Brain microvascular endothelial cell (primary cell): ENCODE results near the gene TWNK.

Experiments
- DNase-seq: peaks from one replicate; pipeline ENCODE4 v3.0.0-alpha.2; 2020
- H3K27ac ChIP-seq: fragments of 250-450 bp; sonication (Bioruptor Pico); 2 replicates; pipeline ENCODE4 v1.5.1; 2020; ENCODE audit warnings: mild to moderate bottlenecking, moderate library complexity
- H3K27me3 ChIP-seq: fragments of 250-450 bp; sonication (Bioruptor Pico); replicated peaks from 2 replicates; pipeline ENCODE4 v1.5.1; 2020; ENCODE audit warnings: mild to moderate bottlenecking
- H3K36me3 ChIP-seq: fragments of 250-450 bp; sonication (Bioruptor Pico); replicated peaks from 2 replicates; pipeline ENCODE4 v1.5.1; 2020; ENCODE audit warnings: mild to moderate bottlenecking
- H3K4me3 ChIP-seq: 2 replicates; pipeline ENCODE4 v1.5.1; 2011; ENCODE audit warnings: low read depth, mild to moderate bottlenecking, control low read depth, low read length, moderate library complexity
- CTCF ChIP-seq: IDR thresholded peaks from 2 replicates; pipeline ENCODE4 v1.5.1; 2011; ENCODE audit warnings: low read depth, mild to moderate bottlenecking, moderate library complexity, low read length, control low read depth, inconsistent platforms; ENCODE audit errors: missing control alignments
- in situ Hi-C: cut with HindIII; loops from 2 replicates; pipeline ENCODE4 v1.10.0; 2017; ENCODE audit warnings: low sequenced_read_pairs, low pct_ligation_motif_present

TWNK gene

GRCh38 chr10:100996678-100997359 lies 9.5 kb downstream of the TWNK start:
- H3K36me3 ChIP-seq = peaks cover 18% of the 10 kb centered on the region
- in situ Hi-C loops = no loop called here
- no peak overlapping the region for H3K27ac ChIP-seq
- DNase-seq = no peak
- peak overlapping the region; percentile 81 for H3K4me3 ChIP-seq
- H3K27me3 ChIP-seq = no peaks in the 10 kb centered on the region
- TF ChIP-seq CTCF = no peak

GRCh38 chr10:100997360-100998182 lies 10.2 kb downstream of the TWNK start:
- peak; percentile 95 for TF ChIP-seq CTCF
- in situ Hi-C loops = no loop called here
- peak; percentile 53 for DNase-seq
- Histone ChIP-seq H3K36me3 (peaks cover 18% of the 10 kb centered on the region), H3K27ac (peak overlapping the region; percentile 95), H3K27me3 (no peaks in the 10 kb centered on the region), H3K4me3 (peak overlapping the region; percentile 81)

- H3K27ac ChIP-seq = peak overlapping the region; percentile 95
- peak; percentile 65 for DNase-seq
- no peak for TF ChIP-seq CTCF
- H3K36me3 ChIP-seq = peaks cover 18% of the 10 kb centered on the region
- H3K27me3 ChIP-seq = no peaks in the 10 kb centered on the region
- peak overlapping the region; percentile 81 for H3K4me3 ChIP-seq
- in situ Hi-C loops = no loop called here
Measured at GRCh38 chr10:100998183-100998990, 11.0 kb downstream of the TWNK start.

GRCh38 chr10:100998991-100999741 lies 11.8 kb downstream of the TWNK start:
- Histone ChIP-seq H3K27ac (peak overlapping the region; percentile 95), H3K27me3 (no peaks in the 10 kb centered on the region), H3K4me3 (peak overlapping the region; percentile 81), H3K36me3 (peaks cover 20% of the 10 kb centered on the region)
- in situ Hi-C loops = no loop called here
- DNase-seq = peak; percentile 39
- TF ChIP-seq CTCF = peak; percentile 64

GRCh38 chr10:100999742-101000126 lies 12.4 kb downstream of the TWNK start, which contains the start of gene LZTS2:
TSS of gene LZTS2 (plus strand) at chr10:100999808. CDS start at chr10:101002539, 2,731 bp downstream.
- in situ Hi-C loops = no loop called here
- H3K36me3 ChIP-seq = peaks cover 17% of the 10 kb centered on the region
- H3K4me3 ChIP-seq = peak within 1 kb of the TSS; percentile 81
- no peak for DNase-seq
- H3K27me3 ChIP-seq = no peaks in the 10 kb centered on the region
- no peak for TF ChIP-seq CTCF
- H3K27ac ChIP-seq = peak within 1 kb of the TSS; percentile 95
